Inflammatory macrophage (primary cell): Measurements from ENCODE around the gene TP53AIP1.

Source experiments
- DNase-seq, 2 donors: peaks; one replicate each; pipeline ENCODE4 v3.0.0-alpha.2; 2020 to 2022

TP53AIP1 gene

DNA sequence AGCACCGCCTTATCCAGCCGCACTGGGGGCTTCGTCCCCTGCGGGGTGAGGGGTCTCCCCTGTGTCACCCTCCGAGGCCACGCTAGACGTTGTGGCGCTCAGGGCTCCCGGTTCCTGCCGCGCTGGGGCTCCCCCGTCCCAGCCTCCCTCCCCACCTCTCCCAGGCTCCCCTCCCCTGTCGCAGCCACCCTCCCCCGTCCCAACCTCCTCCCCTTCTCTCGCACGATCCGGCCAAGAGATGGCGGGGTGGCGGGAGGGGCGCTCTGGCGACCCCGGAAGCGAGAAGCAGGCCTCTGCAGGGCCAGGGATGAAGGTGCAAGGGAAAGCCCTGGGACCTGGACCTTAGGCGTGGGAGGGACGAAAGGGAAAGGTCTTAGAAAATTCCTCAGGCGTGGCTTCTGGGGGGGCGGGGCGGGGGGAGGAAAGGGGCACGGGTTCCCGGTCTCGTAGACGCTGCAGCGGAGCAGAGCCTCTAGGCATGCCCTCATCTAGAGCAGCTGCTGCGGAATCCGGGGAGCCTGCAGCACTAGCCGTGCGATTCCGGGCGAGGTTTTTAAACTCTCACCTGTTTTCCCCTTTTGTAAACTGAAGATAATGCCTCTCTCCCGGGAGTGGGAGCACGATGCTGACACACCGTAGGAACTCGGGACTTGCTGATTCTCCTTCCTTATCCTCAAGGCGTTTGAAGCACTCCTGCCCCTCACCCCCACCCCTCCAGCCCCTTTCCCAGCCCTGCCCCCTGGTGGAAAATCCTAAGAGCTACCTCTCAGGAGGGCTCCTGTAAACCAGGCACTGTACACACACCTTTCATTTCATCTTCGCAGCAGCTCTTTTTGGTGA lies 37.1 kb downstream of the TP53AIP1 start:
- peak; percentile 74 to 79 for DNase-seq

DNA sequence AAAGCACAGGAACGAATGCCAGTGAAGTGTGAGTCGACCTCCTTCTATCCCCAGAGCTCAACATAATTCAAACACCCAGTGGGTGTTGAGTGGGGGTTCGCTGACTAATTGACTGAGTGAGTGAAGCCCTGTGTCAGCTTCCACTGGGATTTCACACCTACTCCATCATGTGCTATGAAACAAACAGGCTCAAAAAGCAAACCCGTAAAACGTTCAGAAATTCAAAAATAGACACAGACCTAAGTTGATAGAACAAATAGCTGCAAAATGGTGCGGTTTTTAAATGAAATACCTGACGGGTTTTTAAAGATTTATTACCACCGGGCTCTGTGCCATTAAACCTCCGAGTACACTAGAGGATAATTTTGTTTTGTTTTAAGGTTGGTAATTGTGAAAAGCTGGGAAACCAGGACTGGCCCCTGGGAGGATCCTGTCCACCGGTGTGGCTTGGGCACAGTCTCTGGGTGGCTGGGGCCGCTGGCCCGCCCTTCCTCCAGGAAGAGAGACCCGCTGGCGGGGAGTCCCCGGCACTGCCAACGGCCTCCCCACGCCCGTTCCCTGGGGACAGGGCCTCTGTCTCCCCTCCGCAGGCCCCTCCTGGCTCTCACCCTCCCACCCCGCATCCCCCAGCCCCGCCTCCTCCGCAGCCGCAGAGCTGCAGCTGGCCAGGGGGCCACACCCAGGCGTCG lies 37.9 kb downstream of the TP53AIP1 start:
- DNase-seq, result peak; percentile 77 to 92

DNA sequence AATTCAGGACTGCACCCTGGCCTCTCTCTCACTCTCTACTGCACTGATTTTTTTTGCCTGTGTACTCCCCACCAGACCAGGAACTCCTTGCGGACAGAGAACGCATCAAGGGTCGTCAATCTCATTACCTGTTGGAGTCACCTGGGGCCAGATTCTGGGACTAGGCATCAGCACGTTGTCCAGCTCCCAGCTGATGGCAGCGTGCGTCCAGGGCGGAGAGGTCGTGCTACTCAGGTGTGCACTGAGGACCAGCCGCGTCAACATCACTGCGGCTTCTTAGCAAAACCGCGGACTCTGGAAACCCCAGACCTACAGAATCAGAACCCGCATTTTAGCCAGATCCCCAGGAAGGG lies 38.4 kb downstream of the TP53AIP1 start:
- no peak for DNase-seq

DNA sequence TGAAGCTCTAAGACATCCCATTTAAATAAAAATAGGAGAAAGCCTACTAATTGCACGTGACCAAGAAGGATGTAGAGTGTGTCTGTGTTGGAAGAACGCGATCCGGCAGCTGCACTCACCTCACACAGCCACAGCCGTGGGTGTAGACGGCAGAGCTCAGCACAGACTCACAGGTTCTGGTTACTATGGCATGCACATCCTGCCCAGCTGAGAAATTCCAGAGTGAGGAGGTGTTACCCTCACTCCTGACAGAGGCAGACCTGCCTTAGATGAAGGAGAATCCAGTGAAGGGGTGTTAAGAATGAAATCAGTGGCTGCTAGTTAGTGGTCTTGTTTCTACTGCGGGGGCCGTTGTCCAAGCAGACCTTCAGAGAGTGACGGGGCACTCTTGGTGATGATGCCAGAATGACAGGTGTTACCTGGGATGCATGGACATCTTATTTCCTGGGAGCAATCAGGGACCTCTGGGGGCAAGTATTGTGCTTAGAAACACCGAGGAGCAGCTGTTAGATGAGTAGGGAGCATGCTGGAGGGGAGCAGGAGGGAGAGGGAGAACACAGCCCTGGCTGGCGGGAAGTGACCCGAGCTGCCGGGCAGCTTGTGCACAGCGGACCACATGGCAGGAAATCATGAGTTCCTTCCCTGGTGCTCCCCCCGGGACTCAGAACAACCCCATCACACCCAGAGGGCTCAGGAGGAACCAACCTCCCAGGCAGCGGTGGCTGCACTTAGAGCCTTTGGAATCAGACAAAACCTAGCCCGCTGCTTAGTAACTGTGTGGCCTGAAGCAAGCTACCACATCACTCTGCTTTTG lies 39.2 kb downstream of the TP53AIP1 start:
- peak; percentile 75 to 87 for DNase-seq

DNA sequence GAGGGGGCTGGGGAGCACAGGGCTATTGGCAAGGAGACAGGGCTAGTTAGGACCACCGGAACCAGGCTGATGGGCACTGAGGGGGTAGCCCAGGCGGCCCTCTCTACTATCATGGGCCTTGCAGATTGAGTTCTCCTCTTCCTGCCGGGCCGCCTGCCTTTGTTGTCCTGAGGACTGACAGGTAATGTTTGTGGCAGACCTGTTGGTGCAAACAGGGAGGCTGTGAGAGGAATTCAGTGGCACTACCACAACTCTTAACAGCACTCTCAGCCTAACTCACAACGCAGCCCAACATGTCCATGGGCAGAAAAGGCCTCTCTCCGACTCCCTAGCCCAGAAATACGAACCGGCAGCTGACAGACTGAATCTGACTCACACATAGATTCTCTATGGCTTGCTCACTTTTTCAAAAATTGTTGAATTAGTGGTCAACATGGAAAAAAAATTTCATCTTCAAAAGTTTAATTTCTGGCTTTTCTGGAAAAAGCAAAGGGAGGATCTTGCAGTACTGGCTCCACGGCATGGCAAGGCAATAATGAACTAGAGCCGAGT lies 40.1 kb downstream of the TP53AIP1 start:
- DNase-seq, result no peak

DNA sequence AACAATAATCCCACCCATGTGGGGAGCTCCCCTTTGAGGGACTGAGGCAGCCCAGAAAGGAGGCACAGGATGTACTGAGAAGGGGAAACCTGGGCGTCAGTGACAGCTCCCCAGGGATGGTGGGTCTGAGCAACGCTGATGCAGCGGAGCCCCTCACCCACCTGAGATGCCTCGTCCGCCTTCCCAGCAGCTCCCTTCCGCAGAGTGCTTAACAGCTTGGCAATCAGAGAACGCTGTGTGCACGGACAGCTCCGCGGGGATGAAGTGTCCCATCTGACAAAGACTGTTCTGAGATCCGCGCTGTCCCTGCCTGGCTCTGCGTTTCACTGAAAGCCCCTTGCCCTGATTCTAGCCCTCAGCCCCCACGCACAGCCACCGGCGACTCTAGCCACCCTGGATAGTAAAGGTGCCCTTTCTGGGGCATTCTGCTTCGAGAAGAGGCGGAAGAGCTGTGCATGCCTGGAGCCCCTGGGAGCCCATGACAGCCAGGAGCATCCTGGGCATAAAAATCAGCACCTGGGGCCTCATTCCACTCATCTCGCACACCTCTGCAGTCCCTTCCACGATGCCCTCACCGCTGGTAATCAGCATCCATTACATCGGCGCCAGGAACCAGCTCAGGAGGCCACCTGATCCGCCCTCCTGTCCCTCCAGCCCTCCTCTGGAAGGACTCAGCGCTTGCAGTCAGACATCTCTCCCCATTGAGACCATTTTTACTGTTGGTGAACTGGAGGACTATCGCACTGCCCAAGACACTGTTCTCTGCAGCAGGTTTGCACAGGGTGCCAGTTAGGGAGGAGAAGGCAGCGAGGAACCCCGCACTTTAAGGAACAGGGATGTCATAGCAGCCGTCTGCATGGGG lies 40.8 kb downstream of the TP53AIP1 start:
- DNase-seq, result no peak

DNA sequence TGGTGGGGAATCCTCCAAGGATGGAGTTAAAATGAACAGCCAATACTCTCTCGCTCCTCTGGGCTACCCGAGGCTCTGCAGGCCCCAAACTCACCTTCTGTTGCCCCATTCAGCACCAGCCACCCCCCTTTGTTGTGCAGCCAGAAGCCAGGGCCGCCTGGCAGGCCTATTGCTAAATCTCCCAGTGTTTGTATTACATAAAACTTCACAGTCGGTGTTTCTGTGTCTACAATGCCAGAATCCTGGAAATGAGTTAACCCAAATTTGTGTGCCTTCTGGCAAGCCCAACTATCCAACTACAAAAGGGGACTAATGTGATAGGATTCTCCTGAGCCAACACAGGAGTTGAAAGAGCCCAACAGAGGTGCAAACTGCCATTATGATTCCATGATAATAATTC lies 42.2 kb downstream of the TP53AIP1 start:
- DNase-seq, result no peak

DNA sequence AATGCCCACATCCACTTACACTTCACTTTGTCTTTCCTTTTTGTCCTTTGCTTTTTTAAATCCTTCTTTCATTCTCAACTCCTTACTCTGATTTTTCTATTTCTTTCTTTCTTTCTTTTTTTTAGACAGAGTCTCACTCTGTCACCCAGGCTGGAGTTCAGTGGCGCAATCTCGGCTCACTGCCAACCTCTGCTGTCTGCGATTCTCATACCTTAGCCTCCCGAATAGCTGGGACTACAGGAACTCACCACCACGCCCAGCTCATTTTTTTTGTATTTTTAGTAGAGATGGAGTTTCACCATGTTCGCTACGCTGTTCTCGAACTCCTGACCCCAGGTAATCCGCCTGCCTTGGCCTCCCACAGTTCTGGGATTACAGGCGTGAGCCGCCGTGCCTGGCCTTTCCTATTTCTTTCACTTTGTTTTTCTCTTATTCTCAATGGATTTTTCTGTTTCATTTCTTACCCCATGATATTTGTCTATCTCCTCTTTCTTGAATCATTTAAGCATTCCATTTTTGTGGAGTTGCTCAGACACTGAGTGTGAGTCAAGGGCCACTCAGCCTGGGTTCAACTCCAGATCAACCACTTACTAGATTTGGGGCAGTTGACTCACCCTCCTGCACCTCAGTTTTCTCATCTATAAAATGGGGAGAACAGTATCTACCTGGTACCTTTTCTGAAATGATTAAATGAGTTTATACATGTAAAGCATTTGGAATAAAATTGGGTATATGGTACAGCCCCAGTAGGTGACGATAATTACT lies 43.9 kb downstream of the TP53AIP1 start:
- no peak for DNase-seq

DNA sequence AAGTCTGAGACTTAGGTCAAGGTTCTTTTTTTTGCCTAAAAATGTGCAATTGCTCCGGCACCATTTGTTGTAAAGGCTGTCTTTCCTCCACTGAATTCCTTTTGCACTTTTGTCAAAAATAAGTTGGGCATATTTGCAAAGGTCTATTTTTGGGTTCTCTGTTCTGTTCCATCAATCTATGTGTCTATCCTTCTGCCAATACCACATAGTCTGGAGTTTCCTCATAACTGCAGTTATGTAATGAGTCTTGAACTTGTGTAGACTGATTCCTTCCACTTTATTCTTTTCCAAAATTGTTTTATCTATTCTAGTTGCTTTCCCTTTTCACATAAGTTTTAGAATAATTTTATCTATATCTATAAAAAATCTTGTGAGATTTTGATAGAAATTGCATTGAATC lies 44.8 kb downstream of the TP53AIP1 start:
- peak in 1 of 2 donors; percentile 10 for DNase-seq

DNA sequence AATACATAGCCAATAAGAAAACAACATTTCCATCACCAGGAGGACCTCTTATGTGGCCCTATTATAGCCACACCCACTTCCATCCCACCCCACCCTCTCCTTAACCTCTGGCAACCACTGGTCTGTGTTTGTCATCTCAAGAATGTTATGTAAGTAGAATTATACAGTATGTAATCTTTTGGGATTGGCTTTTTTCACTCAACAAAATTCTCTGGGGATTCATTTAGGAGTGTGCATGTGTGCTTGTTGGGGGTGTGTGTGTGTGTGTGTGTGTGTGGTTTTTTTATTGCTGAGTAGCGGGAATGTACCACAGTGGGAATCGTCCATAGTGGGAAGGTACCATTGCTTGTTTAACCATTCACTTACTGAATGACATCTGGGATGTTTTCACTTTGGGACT lies 46.3 kb downstream of the TP53AIP1 start:
- no peak for DNase-seq

DNA sequence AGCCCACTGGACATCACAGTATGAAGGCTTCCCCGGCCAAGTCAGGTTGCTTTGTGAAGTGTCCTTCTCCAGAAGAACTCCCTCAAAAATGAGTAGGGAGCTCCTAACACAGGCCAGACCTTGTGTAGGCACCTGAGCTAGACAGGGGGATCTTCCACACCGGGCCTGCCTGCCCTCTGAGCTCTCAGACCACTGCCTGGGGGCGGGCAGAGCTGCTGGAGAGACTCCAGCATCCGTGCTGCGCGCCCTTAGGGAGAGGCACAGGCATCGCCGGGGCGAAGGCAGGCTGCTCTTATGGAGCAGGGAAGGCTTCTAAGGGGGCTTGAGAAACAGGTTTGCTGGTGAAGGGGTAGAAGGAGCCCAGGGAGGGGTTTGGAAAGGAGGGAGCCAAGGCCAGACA lies 47.1 kb downstream of the TP53AIP1 start:
- no peak for DNase-seq

DNA sequence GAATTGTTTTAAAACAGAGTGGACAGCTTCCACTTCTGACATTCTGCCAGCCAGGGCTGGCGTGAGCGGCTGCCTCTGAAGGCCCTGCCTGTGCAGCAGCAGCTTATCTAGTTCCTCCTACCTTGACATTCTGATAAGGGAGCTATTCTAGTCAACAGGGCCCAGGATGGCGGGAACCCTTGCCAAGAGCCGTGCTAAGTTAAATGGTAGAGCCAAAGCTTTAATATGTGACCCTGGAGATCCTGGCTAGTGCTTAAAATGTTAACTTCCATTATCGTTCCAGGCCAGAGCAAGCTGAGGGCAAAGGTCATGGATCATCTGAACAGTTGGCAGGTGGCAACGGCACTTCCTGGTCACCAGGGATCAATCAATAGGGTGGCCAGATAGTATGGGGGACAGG lies 48.0 kb downstream of the TP53AIP1 start:
- no peak for DNase-seq

DNA sequence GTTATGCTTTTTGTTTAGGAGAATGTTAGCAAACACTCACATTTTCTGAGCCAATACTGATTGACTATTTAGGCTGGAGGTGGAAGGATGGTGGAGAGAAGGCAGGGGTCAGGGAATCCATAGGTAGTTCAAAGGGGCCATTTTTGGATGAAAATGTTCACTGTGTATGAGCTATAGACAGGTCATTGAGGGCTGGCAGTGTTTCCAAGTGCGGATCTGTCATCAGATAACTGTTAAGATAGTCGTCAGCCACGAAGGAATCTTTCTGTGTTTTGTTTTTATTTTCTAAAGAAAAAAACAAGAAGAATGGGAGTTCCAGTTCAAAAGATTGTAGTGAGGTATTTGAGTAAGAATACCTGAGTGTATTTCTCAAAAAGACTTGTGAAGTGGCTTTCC lies 48.4 kb downstream of the TP53AIP1 start:
- no peak for DNase-seq

DNA sequence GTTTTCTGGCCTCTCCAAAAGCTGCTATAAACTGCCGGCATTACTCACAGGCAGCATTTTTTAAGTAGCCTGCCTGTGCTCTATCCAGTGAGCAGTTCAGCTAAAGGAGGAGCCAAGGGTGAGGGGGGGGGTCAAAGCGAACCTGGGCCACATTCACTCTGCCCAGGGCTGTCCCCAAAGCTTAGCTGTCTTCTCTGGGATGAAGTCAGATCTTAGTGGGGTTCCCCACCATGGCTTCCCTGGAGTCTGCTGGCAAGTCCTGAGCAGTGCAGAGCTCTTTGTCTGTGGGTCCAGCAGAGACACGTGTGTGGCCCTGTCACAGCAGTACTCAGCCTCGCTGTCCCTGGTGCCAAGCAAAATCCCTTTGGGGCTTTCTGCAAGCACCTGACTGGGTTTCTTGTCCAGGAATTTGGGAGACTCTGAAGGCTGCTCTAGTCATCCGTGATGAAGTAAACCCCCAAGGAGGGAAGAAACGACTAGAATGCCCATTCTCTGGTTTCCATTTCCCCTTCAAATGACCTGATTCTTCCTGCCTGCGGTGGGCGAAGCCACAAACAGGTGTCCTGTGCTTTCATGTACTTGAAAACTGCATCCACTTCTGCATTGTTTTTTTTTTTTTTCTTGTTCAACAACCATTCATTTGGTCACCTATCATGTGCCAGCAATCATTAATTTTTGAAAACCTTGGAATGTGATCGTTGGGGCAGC lies 48.9 kb downstream of the TP53AIP1 start:
- DNase-seq, result no peak

DNA sequence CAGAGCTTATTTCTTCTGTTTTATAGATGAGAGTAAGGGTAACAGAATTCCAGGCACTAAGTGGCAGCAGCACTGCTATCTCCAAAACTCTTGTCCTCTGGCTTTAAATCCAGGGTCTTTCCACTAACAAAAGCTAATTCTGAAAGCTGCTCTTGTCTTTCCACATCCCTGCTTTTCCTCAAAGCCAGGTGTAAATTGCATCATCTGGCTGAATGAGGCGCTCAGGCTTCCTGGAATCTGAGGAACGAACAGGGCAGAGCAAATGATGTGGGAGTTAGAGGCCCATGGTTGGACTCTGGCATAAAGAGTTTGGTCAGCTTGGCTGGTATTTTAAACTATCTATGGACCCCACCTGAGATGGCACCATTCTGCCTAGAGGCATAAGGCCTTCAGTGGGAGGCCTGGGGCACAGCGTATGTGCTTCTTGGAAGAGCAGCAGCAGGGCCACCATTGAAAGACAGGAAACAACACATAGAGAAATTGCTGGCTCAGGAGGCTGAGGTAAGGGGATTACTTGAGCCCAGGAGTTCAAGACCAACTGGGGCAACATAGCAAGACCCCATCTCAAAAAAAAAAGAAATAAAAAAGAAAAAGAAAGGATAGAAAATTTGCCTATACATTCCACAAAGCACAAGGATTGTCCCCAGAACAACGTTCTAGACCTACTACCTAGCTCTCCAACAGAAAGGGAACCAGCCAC lies 49.7 kb downstream of the TP53AIP1 start:
- DNase-seq, result no peak

DNA sequence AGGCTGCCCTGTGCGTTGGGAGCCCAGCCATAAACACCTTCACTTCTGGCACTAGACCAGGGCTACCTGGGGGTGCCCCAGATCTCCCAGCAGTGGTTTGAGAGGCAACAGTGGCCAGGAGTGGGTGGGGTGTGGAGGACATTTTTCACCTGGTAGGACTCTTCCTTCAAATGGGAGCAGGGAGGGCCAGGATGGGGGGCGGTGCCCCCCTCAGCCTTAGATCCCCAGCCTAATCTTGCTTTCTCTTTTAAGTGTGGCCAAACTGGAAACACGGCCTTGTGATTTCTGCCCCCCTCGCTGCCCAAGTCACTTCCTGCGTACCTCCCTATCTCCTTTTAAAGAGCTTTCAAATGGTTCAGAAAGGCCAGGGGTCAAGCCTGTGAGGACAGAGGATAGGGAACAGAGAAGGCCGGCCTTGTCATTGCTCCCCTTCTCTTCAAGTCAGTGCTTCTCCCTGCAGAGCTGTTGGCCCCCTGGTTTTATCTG lies 50.7 kb downstream of the TP53AIP1 start:
- peak in 1 of 2 donors; percentile 32 for DNase-seq

DNA sequence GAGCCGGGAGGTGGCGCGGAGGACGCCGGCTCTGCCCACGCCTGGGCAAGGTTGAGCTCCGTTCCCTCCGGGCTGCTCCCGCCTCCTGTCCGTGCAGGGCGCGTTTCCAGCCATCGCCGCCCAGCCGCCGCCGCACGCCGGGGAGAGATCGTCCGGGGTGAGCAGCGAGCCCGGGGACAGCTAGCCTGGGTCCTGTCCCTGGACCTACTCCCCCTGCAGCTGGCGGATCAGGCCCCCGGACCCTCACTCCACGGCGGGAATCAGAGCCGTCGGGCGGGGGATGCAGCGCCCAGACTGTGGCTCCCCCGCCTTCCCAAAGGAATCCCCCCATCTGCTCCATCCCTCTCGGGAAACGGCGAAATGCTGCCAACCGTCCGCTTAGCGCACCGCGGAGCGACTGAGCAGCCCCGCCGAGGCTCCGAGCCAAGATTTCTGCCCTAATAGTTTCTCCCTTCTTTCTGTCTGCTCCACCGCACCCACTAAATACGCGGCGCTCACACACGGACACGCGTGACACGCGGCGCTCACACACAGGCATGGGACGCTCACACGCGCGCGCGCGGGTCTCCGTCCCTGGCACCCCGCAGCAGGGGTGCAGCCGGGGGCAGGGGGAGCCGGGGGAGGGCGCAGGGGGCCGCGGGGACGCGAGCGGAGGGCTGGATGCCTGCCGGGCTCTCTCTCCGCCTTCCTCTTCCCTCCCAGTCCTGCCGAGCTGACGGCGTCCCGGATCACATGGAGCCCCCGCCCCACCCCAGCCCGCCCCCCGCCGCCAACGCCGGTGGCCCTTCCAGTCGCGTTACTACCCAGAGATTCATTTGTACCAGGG lies 51.9 kb downstream of the TP53AIP1 start, which contains the start of gene KCNJ5:
Gene KCNJ5, plus strand, starts transcription at position 814 of the 826 bp plus-strand sequence. CDS start 19,918 bp downstream, outside the sequence.
- DNase-seq, result peak in 1 of 2 donors; percentile 39

DNA sequence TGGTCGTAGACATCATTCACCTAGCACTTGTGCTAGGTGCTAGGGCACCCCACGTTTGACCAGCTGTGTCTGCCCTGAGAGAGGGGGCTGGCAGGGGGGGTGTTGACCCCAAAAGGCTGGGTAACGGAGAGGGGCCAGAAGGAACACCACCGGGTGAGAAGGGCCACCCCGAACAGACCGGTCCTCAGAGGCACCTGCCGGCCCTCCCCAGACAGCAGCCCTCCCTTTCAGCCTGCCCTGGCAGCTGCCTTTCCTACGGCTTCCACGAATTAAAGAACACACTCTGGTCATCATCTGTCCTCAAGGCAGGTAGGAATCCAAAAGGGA lies 52.5 kb downstream of the TP53AIP1 start:
- no peak for DNase-seq
